ENCODE results near the gene TMEM156. TPM values are rescaled to one million over a fixed set of nuclear protein-coding genes. Genes with fewer than 3 reads are reported as not detected.

The TMEM156 gene
- total RNA-seq, 1 donor from 2014 or later, result not detected

DNA sequence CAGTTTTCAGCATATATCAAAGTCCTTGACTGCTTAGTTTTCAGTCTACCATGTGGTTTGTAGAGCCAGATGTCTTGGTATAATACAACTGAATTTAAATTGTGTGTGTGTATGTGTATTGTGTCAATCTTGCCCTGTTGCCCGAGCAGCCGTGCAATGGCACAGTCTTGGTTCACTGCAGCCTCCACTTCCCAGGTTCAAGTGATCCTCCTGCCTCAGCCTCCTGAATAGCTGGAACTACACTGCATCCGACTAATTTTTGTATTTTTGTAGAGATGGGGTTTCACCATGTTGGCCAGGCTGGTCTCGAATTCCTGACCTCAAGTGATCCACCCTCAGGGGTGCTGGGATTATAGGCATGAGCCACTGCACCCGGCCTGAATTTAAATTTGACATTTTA, 23.8 kb upstream of the TMEM156 start:
- H3K36me3 ChIP-seq, result no peaks in the 10 kb centered on the region
- DNase-seq, result no peak
- H3K4me1 ChIP-seq, result peaks cover 8% of the 10 kb centered on the region
- H3K27ac ChIP-seq (replicated peaks), result no peak overlapping the region
- H3K9me3 ChIP-seq (replicated peaks), result no peaks in the 10 kb centered on the region
- TF ChIP-seq, protein P1, sequence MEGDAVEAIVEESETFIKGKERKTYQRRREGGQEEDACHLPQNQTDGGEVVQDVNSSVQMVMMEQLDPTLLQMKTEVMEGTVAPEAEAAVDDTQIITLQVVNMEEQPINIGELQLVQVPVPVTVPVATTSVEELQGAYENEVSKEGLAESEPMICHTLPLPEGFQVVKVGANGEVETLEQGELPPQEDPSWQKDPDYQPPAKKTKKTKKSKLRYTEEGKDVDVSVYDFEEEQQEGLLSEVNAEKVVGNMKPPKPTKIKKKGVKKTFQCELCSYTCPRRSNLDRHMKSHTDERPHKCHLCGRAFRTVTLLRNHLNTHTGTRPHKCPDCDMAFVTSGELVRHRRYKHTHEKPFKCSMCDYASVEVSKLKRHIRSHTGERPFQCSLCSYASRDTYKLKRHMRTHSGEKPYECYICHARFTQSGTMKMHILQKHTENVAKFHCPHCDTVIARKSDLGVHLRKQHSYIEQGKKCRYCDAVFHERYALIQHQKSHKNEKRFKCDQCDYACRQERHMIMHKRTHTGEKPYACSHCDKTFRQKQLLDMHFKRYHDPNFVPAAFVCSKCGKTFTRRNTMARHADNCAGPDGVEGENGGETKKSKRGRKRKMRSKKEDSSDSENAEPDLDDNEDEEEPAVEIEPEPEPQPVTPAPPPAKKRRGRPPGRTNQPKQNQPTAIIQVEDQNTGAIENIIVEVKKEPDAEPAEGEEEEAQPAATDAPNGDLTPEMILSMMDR (IDR thresholded peaks at IDR 0.05; ENCODE audit: borderline replicate concordance), result no peak
- H3K27me3 ChIP-seq (ENCODE audit: low read depth), result no peaks in the 10 kb centered on the region
- intact Hi-C loops (cut with micrococcal nuclease), result no loop called here
- no peak overlapping the region for H3K4me3 ChIP-seq

DNA sequence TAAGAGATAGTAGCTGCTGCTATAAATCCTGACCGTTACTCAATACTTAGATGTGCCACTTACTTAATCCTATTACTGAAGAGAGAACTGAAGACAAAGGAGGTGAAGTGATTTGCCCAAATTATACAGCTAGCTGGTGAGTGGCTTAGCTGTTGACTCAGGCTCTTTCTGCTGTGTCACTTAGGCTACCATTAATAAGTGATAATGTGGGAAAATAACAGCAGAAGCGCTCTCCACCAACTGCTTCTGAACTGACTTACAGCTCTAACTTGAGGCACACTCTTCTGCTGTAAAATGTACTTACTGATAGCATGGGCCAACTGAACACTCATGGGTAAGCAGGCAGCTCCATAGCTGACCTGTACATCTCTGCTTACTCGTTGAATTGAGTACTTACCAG, 22.3 kb upstream of the TMEM156 start:
- TF ChIP-seq, protein P1 (IDR thresholded peaks at IDR 0.05; ENCODE audit: borderline replicate concordance), result no peak
- H3K4me3 ChIP-seq, result no peak overlapping the region

DNA sequence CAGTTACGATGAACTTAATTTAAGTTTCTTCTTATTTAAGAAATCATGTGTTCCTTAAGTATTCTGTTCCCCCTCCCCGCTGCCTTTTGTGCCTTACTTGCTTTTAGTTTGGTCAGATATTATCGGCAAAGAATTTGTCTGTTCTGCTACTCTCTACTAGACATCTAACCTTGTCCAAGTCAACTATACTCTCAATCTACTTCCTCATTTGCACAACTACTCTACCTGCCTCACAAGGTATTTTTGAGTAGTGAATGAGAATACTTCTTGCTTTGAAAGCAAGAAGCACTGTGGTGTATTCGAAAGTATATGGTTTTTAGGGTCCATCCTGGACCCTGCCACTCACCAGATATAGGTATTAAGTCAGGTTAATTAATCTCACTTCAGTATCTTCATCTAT, 21.8 kb upstream of the TMEM156 start:
- Histone ChIP-seq H3K9me3 (replicated peaks) (no peaks in the 10 kb centered on the region), H3K27me3 (ENCODE audit: low read depth) (no peaks in the 10 kb centered on the region), H3K36me3 (no peaks in the 10 kb centered on the region), H3K4me3 (no peak overlapping the region), H3K27ac (replicated peaks) (no peak overlapping the region), H3K4me1 (peaks cover 20% of the 10 kb centered on the region)
- intact Hi-C loops (cut with micrococcal nuclease), result no loop called here
- DNase-seq, result no peak
- TF ChIP-seq, protein P1 (IDR thresholded peaks at IDR 0.05; ENCODE audit: borderline replicate concordance), result no peak

More for the DNA sequence above, 22.3 kb upstream of the TMEM156 start:
- H3K27me3 ChIP-seq (ENCODE audit: low read depth), result no peaks in the 10 kb centered on the region
- no peak overlapping the region for H3K27ac ChIP-seq (replicated peaks)
- intact Hi-C loops (cut with micrococcal nuclease), result no loop called here
- no peaks in the 10 kb centered on the region for H3K36me3 ChIP-seq
- no peak for DNase-seq
- H3K4me1 ChIP-seq, result peaks cover 17% of the 10 kb centered on the region
- no peaks in the 10 kb centered on the region for H3K9me3 ChIP-seq (replicated peaks)

DNA sequence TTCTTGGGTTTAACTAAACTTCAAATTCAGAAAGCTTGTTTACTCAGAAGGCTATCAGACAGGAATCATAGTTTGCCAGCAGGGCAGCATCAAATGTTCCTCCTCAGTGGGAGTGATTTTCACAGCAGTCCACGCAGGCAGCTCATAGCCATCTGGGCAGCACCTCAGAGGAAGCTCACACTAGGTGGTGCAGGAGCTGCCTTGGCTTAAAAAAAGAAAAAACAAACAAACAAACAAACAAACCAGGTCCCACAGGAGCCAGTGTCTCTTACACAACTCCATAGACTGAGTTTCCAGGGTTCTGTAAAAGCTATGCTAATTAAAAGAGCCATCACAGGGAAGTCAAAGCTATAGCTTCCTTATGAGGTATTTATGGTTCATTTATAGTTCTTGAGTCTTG, 19.3 kb upstream of the TMEM156 start:
- Histone ChIP-seq H3K27me3 (ENCODE audit: low read depth) (no peaks in the 10 kb centered on the region), H3K27ac (replicated peaks) (no peak overlapping the region), H3K36me3 (no peaks in the 10 kb centered on the region), H3K4me3 (no peak overlapping the region), H3K9me3 (replicated peaks) (no peaks in the 10 kb centered on the region), H3K4me1 (peaks cover 44% of the 10 kb centered on the region)
- TF ChIP-seq, protein P1 (IDR thresholded peaks at IDR 0.05; ENCODE audit: borderline replicate concordance), result no peak
- intact Hi-C loops (cut with micrococcal nuclease), result no loop called here
- DNase-seq, result no peak

DNA sequence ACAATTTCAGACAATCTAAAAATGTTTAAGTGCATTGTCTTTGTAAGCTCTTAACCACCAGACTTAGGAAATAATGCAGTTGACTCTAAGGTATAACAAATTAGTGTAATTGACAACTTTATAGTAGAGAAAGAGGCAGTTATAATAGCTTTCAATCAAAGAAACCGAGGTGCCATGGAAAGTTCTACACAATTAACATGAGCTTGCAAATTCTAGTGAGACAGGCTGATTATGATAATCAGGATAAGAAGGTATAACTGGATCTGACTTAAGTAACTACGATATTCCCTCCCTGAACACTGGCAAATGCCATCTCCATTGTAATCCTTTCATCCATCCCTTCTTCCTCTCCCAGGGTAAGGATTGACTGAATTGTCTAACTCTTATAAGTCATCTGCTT, 18.4 kb upstream of the TMEM156 start:
- TF ChIP-seq, protein P1 (IDR thresholded peaks at IDR 0.05; ENCODE audit: borderline replicate concordance), result no peak
- peaks cover 53% of the 10 kb centered on the region for H3K4me1 ChIP-seq
- no peak overlapping the region for H3K27ac ChIP-seq (replicated peaks)
- H3K9me3 ChIP-seq (replicated peaks), result no peaks in the 10 kb centered on the region
- no peak for DNase-seq
- intact Hi-C loops (cut with micrococcal nuclease), result no loop called here
- no peaks in the 10 kb centered on the region for H3K36me3 ChIP-seq
- H3K4me3 ChIP-seq, result no peak overlapping the region
- H3K27me3 ChIP-seq (ENCODE audit: low read depth), result no peaks in the 10 kb centered on the region

DNA sequence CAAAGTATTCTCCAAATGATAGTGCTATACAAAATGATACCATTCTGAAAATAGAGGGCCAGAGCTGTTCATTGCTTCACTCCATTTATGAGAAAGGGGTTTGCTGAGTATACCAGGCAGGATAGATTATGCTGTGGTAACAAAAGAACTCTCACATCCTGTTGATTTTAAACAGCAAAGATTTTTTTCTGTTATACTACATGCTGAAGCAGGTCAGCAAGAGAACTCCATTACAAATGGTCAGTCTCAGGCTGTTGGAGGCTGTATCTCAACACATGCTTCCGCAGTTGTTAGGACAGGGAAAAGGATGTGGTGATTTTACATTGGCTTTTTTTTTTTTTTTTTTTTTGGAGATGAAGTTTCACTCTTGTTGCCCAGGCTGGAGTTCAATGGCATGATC, 16.1 kb upstream of the TMEM156 start:
- intact Hi-C loops (cut with micrococcal nuclease), result no loop called here
- Histone ChIP-seq H3K4me3 (no peak overlapping the region), H3K36me3 (no peaks in the 10 kb centered on the region), H3K9me3 (replicated peaks) (no peaks in the 10 kb centered on the region), H3K27me3 (ENCODE audit: low read depth) (no peaks in the 10 kb centered on the region), H3K4me1 (peaks cover 65% of the 10 kb centered on the region), H3K27ac (replicated peaks) (peak overlapping the region; percentile 95)
- TF ChIP-seq, protein P1 (IDR thresholded peaks at IDR 0.05; ENCODE audit: borderline replicate concordance), result no peak
- DNase-seq, result no peak

All from left ventricle myocardium inferior (tissue), 1 donor.